Aorta (tissue), 5 donors: ENCODE measurements around the gene EFNA4. TPM values are rescaled to one million over a fixed set of nuclear protein-coding genes. Genes with fewer than 3 reads are reported as not detected.

ENCODE experiments used
- ATAC-seq: fragments of 200-7000 bp; cut with Tn5 transposase; one replicate; pipeline ENCODE4 v1.9.1; 2022; ENCODE audit warnings: moderate library complexity; ENCODE audit not compliant: low FRiP score
- DNase-seq, 2 donors: peaks; one replicate each; pipeline ENCODE4 v3.0.0-alpha.2; 2020
- H3K27ac ChIP-seq, 2 donors: one replicate each; pipeline ENCODE4 v1.5.1; 2013; ENCODE audit warnings: low read length in 2 of 2, mild to moderate bottlenecking in 2 of 2, moderate library complexity in 2 of 2, control low read depth in 1 of 2, inconsistent platforms in 1 of 2, low read depth in 1 of 2
- H3K27me3 ChIP-seq, 2 donors: one replicate each; pipeline ENCODE4 v1.6.1; 2013; ENCODE audit warnings: control low read depth in 1 of 2, low read length in 1 of 2, mild to moderate bottlenecking in 1 of 2, moderate library complexity in 1 of 2; ENCODE audit not compliant: insufficient read depth in 2 of 2, control insufficient read depth in 1 of 2
- H3K36me3 ChIP-seq, 2 donors: one replicate each; pipeline ENCODE4 v1.6.1; 2013; ENCODE audit warnings: control low read depth in 1 of 2, low read length in 1 of 2, mild to moderate bottlenecking in 1 of 2; ENCODE audit not compliant: insufficient read depth in 2 of 2, control insufficient read depth in 1 of 2
- H3K4me1 ChIP-seq, 2 donors: one replicate each; pipeline ENCODE4 v1.6.1; 2013; ENCODE audit warnings: low read length in 2 of 2, control low read depth in 1 of 2, mild to moderate bottlenecking in 1 of 2, moderate library complexity in 1 of 2; ENCODE audit not compliant: insufficient read depth in 2 of 2, control insufficient read depth in 1 of 2
- H3K4me3 ChIP-seq, 2 donors: one replicate each; pipeline ENCODE4 v1.5.1; 2013; ENCODE audit warnings: low read length in 2 of 2, control low read depth in 1 of 2, mild to moderate bottlenecking in 1 of 2
- H3K9me3 ChIP-seq: one replicate; pipeline ENCODE4 v1.6.1; 2013; ENCODE audit warnings: mild to moderate bottlenecking, low read length; ENCODE audit not compliant: control insufficient read depth
- WGBS, 2 donors: extraction: QIAGEN DNeasy Blood & Tissue Kit; methylation state at CpG; one replicate each; pipeline ENCODE4 v1.1.7; 2013; 5-methylcytosine and 5-hydroxymethylcytosine counted together
- intact Hi-C, 2 donors: fragments of 100-400 bp; cut with DNase I; formaldehyde crosslinking; loops; one replicate each; pipeline versions ENCODE4 v1.14.2 to v1.15.0; 2022
- polyA plus RNA-seq, 2 donors: library from polyadenylated mRNA; stranded (reverse); fragments of 200-250 nt; gene quantifications; one replicate each; pipeline ENCODE4 v1.2.3, GENCODE V29; 2013
- total RNA-seq, 2 donors: library from RNA; stranded (reverse); fragmentation: NEBNext Ultra II Directional; extraction: Animal tissue kit (Norgen Biotek cat#: 25700); gene quantifications; one replicate each; pipeline ENCODE4 v1.2.1, GENCODE V29; 2021
- donor health status: healthy with polysubstance abuse.
- donor health status: Bipolar disorder and iron deficiency.
- donor health status: DM: no; HTN: no; CAD: no.
- donor health status: DM: no; HTN: no; CAD: no.
- donor health status: DM: yes; HTN: yes; CAD: no.

EFNA4 gene
- total and polyA plus RNA-seq, 4 donors, result 3.0 to 5.7 (median 4.0) TPM

- intact Hi-C loops, result no loop called here
- H3K27me3 ChIP-seq, result no peaks in the 10 kb centered on the region
- no peaks in the 10 kb centered on the region for H3K9me3 ChIP-seq
- ATAC-seq, result no peak
- no peaks in the 10 kb centered on the region for H3K4me1 ChIP-seq
- H3K4me3 ChIP-seq, result no peak overlapping the region
- H3K27ac ChIP-seq, result no peak overlapping the region
- DNase-seq, result peak in 1 of 2 donors; percentile 78
- no peaks in the 10 kb centered on the region for H3K36me3 ChIP-seq
- 71 to 74% methylated on average over 14 of the region's 14 CpGs for WGBS, 2 donors
These were observed 8.2 kb downstream of the EFNA4 start for GRCh38 chr1:155071701-155072100.

GRCh38 chr1:155072531-155073289 is 9.2 kb downstream of the EFNA4 start:
- H3K36me3 ChIP-seq, result no peaks in the 10 kb centered on the region
- H3K27me3 ChIP-seq, result no peaks in the 10 kb centered on the region
- H3K4me1 ChIP-seq, result no peaks in the 10 kb centered on the region
- H3K9me3 ChIP-seq, result no peaks in the 10 kb centered on the region
- 68 to 70% methylated on average over 7 of the region's 7 CpGs for WGBS, 2 donors
- ATAC-seq, result no peak
- H3K27ac ChIP-seq, result no peak overlapping the region
- peak in 1 of 2 donors; percentile 48 for DNase-seq
- no peak overlapping the region for H3K4me3 ChIP-seq
- intact Hi-C loops, result no loop called here

- intact Hi-C loops, result no loop called here
- no peak for ATAC-seq
- Histone ChIP-seq H3K27ac (no peak overlapping the region), H3K4me1 (no peaks in the 10 kb centered on the region), H3K36me3 (no peaks in the 10 kb centered on the region), H3K9me3 (no peaks in the 10 kb centered on the region), H3K4me3 (no peak overlapping the region), H3K27me3 (no peaks in the 10 kb centered on the region)
- 94 to 100% methylated on average over 3 of the region's 3 CpGs for whole genome bisulfite sequencing, 2 donors
- peak in 1 of 2 donors; percentile 51 for DNase-seq
These were observed 10.1 kb downstream of the EFNA4 start for GRCh38 chr1:155073377-155074242.

- Histone ChIP-seq H3K27me3 (no peaks in the 10 kb centered on the region), H3K27ac (no peak overlapping the region), H3K36me3 (no peaks in the 10 kb centered on the region), H3K4me1 (no peaks in the 10 kb centered on the region), H3K4me3 (no peak overlapping the region), H3K9me3 (no peaks in the 10 kb centered on the region)
- ATAC-seq, result no peak
- WGBS, 2 donors, result 63 to 67% methylated on average over 5 of the region's 5 CpGs
- intact Hi-C loops, result no loop called here
- DNase-seq, result peak in 1 of 2 donors; percentile 63
These were observed 12.0 kb downstream of the EFNA4 start for GRCh38 chr1:155075535-155075934.

- 56 to 59% methylated on average over 1 of the region's 1 CpG for WGBS, 2 donors
- DNase-seq (peak in 1 of 2 donors; percentile 4), ATAC-seq (no peak)
- intact Hi-C loops, result no loop called here
- no peak overlapping the region for H3K27ac ChIP-seq
- H3K4me1 ChIP-seq, result no peaks in the 10 kb centered on the region
- H3K9me3 ChIP-seq, result no peaks in the 10 kb centered on the region
- H3K27me3 ChIP-seq, result no peaks in the 10 kb centered on the region
- H3K36me3 ChIP-seq, result no peaks in the 10 kb centered on the region
- no peak overlapping the region for H3K4me3 ChIP-seq
These were observed 12.8 kb downstream of the EFNA4 start for GRCh38 chr1:155076371-155076770.

- 87 to 90% methylated on average over 3 of the region's 3 CpGs for WGBS, 2 donors
- ATAC-seq (no peak), DNase-seq (peak in 1 of 2 donors; percentile 41)
- Histone ChIP-seq H3K4me3 (no peak overlapping the region), H3K9me3 (no peaks in the 10 kb centered on the region), H3K27ac (no peak overlapping the region), H3K4me1 (no peaks in the 10 kb centered on the region), H3K27me3 (no peaks in the 10 kb centered on the region), H3K36me3 (no peaks in the 10 kb centered on the region)
- intact Hi-C loops, result no loop called here
These were observed 13.8 kb downstream of the EFNA4 start for GRCh38 chr1:155077346-155077745.

- peak in 1 of 2 donors; percentile 73 for DNase-seq
- intact Hi-C loops, result no loop called here
- Histone ChIP-seq H3K4me1 (no peaks in the 10 kb centered on the region), H3K9me3 (no peaks in the 10 kb centered on the region), H3K4me3 (no peak overlapping the region), H3K27ac (no peak overlapping the region), H3K36me3 (no peaks in the 10 kb centered on the region), H3K27me3 (no peaks in the 10 kb centered on the region)
- WGBS, 2 donors, result 37 to 53% methylated on average over 4 of the region's 4 CpGs
- ATAC-seq, result no peak
These were observed 14.4 kb downstream of the EFNA4 start for GRCh38 chr1:155077758-155078445.

GRCh38 chr1:155078469-155079209 is 15.1 kb downstream of the EFNA4 start, which contains the start of gene EFNA3:
TSS of gene EFNA3 (plus strand) at chr1:155078837. CDS start at chr1:155078942, 105 bp downstream.
- H3K27me3 ChIP-seq, result no peaks in the 10 kb centered on the region
- WGBS, 2 donors, result 1% methylated on average over 29 to 59 of the region's 59 CpGs
- H3K4me1 ChIP-seq, result no peaks in the 10 kb centered on the region

More at GRCh38 chr1:155078469-155079209, 15.1 kb downstream of the EFNA4 start, which contains the start of gene EFNA3:
- no peak within 1 kb of the TSS for H3K4me3 ChIP-seq
- DNase-seq (peak; percentile 77 to 94), ATAC-seq (peak; percentile 82)
- no peaks in the 10 kb centered on the region for H3K9me3 ChIP-seq
- H3K36me3 ChIP-seq, result no peaks in the 10 kb centered on the region
- H3K27ac ChIP-seq, result no peak within 1 kb of the TSS
- intact Hi-C loops, result no loop called here
